ENCODE measurements around the gene ARHGEF28. TPM values are rescaled to one million over a fixed set of nuclear protein-coding genes. Genes with fewer than 3 reads are reported as not detected.

ARHGEF28 gene
- total RNA-seq, 1 experiment from 2014 or later: 6.1 TPM

GRCh38 chr5:73686912-73687311, 60.9 kb downstream of the ARHGEF28 start:
- no peaks in the 10 kb centered on the region for H3K79me2 ChIP-seq (ENCODE audit: insufficient read depth, low read length)
- intact Hi-C loops (cut with micrococcal nuclease): no loop called here
- H4K20me1 ChIP-seq (ENCODE audit: insufficient read depth): no peaks in the 10 kb centered on the region
- ATAC-seq (no peak), DNase-seq (ENCODE audit: low read depth, low spot score) (no peak)
- no peak overlapping the region for H3K9ac ChIP-seq (ENCODE audit: low read length)
- no peaks in the 10 kb centered on the region for H3K36me3 ChIP-seq (ENCODE audit: control insufficient read depth in 1 of 2, insufficient read depth in 2 of 2, low read length in 2 of 2)
- BruUV-seq (replicated peaks): no TSS peak
- TF ChIP-seq EGR1 (IDR thresholded peaks at IDR 0.05; ENCODE audit: low read depth): no peak
- no peak for TF ChIP-seq ZFX (IDR thresholded peaks at IDR 0.05)
- no peak for TF ChIP-seq POLR2AphosphoS5 (IDR thresholded peaks at IDR 0.05; ENCODE audit: low read depth, low read length)
- no peak for TF ChIP-seq ELF1 (IDR thresholded peaks at IDR 0.05; ENCODE audit: borderline replicate concordance, low read depth)
- ChIA-PET CTCF (no interaction called here), POLR2A (no interaction called here), RAD21 (ENCODE audit: low non-redundant PET in 1 of 2, low total read pairs in 2 of 2, uncharacterized antibody in 2 of 2, unreplicated experiment in 2 of 2) (no interaction called here)
- no peak overlapping the region for H3K4me2 ChIP-seq (ENCODE audit: low read length)
- H3K9me2 ChIP-seq (ENCODE audit: insufficient read depth): no peaks in the 10 kb centered on the region
- no peaks in the 10 kb centered on the region for H3K9me3 ChIP-seq (ENCODE audit: control insufficient read depth in 1 of 2, insufficient read depth in 1 of 2, low read depth in 1 of 2, low read length in 2 of 2)
- H3K4me1 ChIP-seq (ENCODE audit: control insufficient read depth in 1 of 2, insufficient read depth in 2 of 2, low read length in 2 of 2): peaks cover under 1% of the 10 kb centered on the region in 2 experiments; a peak in 2 of 4 replicates
- H3K4me3 ChIP-seq (replicated peaks in 1 of 2; ENCODE audit: low read depth in 1 of 2, low read length in 2 of 2): no peak overlapping the region
- no peaks in the 10 kb centered on the region for H3K27me3 ChIP-seq (ENCODE audit: insufficient read depth, low read length)
- no peak overlapping the region for H2AFZ ChIP-seq (ENCODE audit: low read depth, low read length, poor library complexity, severe bottlenecking)
- no peak overlapping the region for H3K27ac ChIP-seq (ENCODE audit: low read depth, low read length)

DNA sequence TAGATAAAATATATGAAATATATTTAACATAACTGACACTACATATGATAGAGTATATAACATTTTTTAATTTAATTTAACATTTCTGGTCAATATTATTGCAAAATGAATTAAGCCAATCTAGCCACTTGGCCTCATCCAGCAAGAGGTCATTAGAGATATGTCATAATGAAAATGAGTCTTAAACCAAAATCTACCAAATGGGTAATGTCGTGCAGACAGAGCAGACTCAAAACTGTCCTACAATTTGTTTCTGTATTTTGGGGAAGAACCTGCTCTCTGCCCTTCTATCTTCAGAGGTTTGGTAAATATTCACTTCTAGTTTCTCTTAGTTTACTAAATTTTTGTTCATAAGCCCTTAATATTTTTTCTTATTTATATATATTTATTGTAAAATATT, 61.4 kb downstream of the ARHGEF28 start:
- Histone ChIP-seq H3K4me2 (ENCODE audit: low read length) (no peak overlapping the region), H3K79me2 (ENCODE audit: insufficient read depth, low read length) (no peaks in the 10 kb centered on the region)
- BruUV-seq (replicated peaks): no TSS peak

More for the DNA sequence above, 61.4 kb downstream of the ARHGEF28 start:
- Histone ChIP-seq H3K27ac (ENCODE audit: low read depth, low read length) (no peak overlapping the region), H2AFZ (ENCODE audit: low read depth, low read length, poor library complexity, severe bottlenecking) (no peak overlapping the region), H3K9me2 (ENCODE audit: insufficient read depth) (no peaks in the 10 kb centered on the region), H4K20me1 (ENCODE audit: insufficient read depth) (no peaks in the 10 kb centered on the region), H3K36me3 (ENCODE audit: control insufficient read depth in 1 of 2, insufficient read depth in 2 of 2, low read length in 2 of 2) (no peaks in the 10 kb centered on the region), H3K4me3 (replicated peaks in 1 of 2; ENCODE audit: low read depth in 1 of 2, low read length in 2 of 2) (no peak overlapping the region), H3K9ac (ENCODE audit: low read length) (no peak overlapping the region), H3K9me3 (ENCODE audit: control insufficient read depth in 1 of 2, insufficient read depth in 1 of 2, low read depth in 1 of 2, low read length in 2 of 2) (no peaks in the 10 kb centered on the region), H3K27me3 (ENCODE audit: insufficient read depth, low read length) (no peaks in the 10 kb centered on the region), H3K4me1 (ENCODE audit: control insufficient read depth in 1 of 2, insufficient read depth in 2 of 2, low read length in 2 of 2) (peaks cover 4 to 5% of the 10 kb centered on the region in 2 experiments; a peak in 3 of 4 replicates)
- RAD21 ChIA-PET (ENCODE audit: low non-redundant PET in 1 of 2, low total read pairs in 2 of 2, uncharacterized antibody in 2 of 2, unreplicated experiment in 2 of 2): no interaction called here
- ATAC-seq: no peak
- intact Hi-C loops (cut with micrococcal nuclease): no loop called here
- DNase-seq (ENCODE audit: low read depth, low spot score): no peak
- POLR2A ChIA-PET: no interaction called here
- TF ChIP-seq, protein P1, sequence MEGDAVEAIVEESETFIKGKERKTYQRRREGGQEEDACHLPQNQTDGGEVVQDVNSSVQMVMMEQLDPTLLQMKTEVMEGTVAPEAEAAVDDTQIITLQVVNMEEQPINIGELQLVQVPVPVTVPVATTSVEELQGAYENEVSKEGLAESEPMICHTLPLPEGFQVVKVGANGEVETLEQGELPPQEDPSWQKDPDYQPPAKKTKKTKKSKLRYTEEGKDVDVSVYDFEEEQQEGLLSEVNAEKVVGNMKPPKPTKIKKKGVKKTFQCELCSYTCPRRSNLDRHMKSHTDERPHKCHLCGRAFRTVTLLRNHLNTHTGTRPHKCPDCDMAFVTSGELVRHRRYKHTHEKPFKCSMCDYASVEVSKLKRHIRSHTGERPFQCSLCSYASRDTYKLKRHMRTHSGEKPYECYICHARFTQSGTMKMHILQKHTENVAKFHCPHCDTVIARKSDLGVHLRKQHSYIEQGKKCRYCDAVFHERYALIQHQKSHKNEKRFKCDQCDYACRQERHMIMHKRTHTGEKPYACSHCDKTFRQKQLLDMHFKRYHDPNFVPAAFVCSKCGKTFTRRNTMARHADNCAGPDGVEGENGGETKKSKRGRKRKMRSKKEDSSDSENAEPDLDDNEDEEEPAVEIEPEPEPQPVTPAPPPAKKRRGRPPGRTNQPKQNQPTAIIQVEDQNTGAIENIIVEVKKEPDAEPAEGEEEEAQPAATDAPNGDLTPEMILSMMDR (IDR thresholded peaks at IDR 0.05 in 2 of 3, conservative IDR thresholded peaks at IDR 0.05 in 1 of 3; ENCODE audit: borderline replicate concordance in 1 of 3, insufficient read depth in 1 of 3, low read depth in 2 of 3, low read length in 2 of 3): no peak
- TF ChIP-seq POLR2AphosphoS5 (IDR thresholded peaks at IDR 0.05; ENCODE audit: low read depth, low read length) (no peak), CBX3 (IDR thresholded peaks at IDR 0.05; ENCODE audit: low read depth) (no peak), EZH2 (IDR thresholded peaks at IDR 0.05) (no peak), JUND (IDR thresholded peaks at IDR 0.05) (no peak), FOSL1 (IDR thresholded peaks at IDR 0.05; ENCODE audit: low read depth) (no peak), YY1 (IDR thresholded peaks at IDR 0.05; ENCODE audit: extremely low read depth, insufficient replicate concordance, low read depth, low read length) (no peak), EZH2phosphoT487 (IDR thresholded peaks at IDR 0.05; ENCODE audit: borderline replicate concordance) (no peak), ZFX (IDR thresholded peaks at IDR 0.05) (no peak), TCF7L2 (IDR thresholded peaks at IDR 0.05; ENCODE audit: borderline replicate concordance, extremely low read depth, insufficient read depth, insufficient read length) (no peak)
- TF ChIP-seq, protein P2, sequence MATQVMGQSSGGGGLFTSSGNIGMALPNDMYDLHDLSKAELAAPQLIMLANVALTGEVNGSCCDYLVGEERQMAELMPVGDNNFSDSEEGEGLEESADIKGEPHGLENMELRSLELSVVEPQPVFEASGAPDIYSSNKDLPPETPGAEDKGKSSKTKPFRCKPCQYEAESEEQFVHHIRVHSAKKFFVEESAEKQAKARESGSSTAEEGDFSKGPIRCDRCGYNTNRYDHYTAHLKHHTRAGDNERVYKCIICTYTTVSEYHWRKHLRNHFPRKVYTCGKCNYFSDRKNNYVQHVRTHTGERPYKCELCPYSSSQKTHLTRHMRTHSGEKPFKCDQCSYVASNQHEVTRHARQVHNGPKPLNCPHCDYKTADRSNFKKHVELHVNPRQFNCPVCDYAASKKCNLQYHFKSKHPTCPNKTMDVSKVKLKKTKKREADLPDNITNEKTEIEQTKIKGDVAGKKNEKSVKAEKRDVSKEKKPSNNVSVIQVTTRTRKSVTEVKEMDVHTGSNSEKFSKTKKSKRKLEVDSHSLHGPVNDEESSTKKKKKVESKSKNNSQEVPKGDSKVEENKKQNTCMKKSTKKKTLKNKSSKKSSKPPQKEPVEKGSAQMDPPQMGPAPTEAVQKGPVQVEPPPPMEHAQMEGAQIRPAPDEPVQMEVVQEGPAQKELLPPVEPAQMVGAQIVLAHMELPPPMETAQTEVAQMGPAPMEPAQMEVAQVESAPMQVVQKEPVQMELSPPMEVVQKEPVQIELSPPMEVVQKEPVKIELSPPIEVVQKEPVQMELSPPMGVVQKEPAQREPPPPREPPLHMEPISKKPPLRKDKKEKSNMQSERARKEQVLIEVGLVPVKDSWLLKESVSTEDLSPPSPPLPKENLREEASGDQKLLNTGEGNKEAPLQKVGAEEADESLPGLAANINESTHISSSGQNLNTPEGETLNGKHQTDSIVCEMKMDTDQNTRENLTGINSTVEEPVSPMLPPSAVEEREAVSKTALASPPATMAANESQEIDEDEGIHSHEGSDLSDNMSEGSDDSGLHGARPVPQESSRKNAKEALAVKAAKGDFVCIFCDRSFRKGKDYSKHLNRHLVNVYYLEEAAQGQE (IDR thresholded peaks at IDR 0.05; ENCODE audit: low read depth): no peak
- TF ChIP-seq, protein P3, sequence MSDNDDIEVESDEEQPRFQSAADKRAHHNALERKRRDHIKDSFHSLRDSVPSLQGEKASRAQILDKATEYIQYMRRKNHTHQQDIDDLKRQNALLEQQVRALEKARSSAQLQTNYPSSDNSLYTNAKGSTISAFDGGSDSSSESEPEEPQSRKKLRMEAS (IDR thresholded peaks at IDR 0.05): no peak
- CTCF ChIA-PET: no interaction called here
